ENCODE measurements around the gene SLC43A2.

Gene SLC43A2

DNA sequence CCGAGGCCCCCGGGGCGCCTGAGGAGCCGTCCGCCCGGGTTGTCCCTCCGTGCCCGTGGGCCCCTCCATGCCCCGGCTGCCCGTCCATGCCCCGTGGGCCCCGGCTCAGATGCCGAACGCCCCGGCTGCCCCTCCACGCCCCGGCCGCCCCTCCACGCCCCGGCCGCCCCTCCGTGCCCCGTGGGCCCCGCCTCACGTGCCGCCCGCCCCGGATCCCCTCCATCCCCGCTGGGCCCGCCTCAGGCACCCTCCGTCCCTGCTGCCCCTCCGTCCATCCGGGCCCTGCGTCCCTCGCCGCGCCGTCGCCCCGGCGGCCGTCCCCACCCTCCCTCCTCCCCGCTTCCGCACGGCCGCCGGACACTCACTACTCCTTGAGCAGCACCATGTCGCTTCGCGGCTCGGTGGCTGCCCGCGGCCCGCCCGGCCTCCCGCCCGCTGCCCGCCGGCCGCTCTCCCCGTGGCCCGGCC, 66.4 kb downstream of the SLC43A2 start:
- DNase-seq (ENCODE audit: low spot score), result no peak

DNA sequence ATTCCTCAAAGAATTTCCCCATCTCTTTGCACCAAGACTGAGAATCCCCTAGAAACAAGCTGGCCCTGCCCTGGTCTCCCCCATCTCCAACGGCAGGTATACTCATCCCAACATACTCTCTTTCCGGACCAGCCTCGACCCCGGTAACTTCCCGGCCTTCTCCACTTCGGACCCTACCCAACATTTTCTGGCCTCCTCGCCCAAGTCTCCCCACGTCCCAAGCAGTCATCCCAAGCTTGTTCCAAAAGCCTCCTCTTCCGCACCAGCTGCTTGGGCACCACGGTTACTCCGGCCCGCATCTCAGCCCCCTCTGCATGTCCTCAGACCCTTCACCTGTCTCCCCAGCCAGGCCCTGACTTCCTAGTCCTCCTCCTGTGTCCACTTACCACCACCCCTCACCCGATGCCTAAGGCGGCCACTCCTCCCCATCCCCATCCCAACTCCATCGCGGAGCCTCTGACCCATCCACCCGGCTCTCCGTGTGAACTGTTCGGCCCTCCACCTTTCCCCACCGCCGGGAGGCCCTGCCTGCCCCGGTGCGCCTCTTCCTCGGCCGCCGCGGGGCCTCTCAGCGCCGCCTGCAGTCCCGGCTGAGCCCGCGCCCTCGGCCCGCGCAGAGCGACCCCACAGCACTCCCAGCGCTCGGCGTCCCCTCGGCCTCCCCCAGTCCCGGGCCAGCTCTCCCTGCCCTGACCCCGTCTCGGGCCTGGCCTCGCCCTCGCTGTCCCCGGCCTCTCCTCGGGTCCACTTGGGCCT, 67.0 kb downstream of the SLC43A2 start:
- DNase-seq (ENCODE audit: low spot score), result no peak

DNA sequence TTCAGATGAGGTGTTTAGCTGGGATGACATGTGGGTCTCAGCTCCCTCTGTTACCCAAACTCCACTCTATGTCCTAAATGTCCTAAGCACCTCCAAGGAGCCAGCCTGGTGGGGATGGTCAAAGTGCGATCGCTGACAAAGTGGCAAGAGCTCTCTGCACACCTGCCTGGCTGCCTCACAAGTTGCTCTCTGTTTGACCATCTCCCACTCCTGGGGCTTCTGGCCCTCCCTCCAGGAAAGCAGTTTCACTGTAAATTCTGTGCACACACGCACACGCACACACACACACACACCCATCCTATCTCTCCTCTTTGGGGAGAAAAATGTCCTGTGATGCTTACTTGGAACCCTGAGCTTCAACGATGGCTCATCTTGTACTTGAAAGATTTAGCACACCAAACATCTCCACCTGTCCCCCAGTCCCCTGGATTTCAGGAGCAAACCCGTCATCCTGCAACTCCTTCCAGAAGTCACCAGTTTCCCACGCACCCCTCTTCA, 67.7 kb downstream of the SLC43A2 start:
- no peak for DNase-seq (ENCODE audit: low spot score)

DNA sequence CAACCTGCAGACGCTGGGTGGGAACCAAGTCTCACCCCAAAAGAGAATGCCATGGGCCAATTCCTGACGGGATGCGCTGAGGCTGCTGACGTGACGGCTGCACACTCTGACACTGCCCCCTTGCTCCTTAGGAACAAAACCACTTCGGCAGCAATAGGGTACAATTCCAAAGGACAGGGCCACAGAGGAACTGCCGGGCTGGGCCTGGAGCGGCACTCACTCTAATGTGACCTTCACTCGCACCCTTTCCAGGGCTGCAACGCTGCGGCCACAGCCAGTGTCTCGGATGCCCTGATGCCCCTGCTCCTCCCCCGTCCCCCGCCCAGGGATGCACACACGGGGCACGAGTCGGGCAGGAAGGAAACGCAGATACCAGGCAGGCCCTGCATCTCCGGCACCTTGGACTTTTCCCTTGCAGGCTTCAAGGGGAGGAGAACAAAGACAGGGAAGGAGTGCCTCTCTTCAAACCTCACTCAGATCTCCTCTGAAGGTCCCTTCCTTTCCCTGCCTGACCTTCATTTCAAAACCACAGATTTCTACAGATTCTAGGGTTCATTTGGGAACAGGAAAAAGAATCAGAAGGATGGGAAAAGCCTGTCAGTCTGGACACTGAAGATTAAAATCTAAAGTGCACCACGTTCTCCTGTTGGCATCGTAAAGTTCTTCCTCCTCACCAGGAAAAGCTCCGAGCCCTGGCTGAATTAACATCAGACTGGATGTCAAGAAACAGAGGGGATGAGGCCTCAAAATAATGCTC, 68.4 kb downstream of the SLC43A2 start:
- no peak for DNase-seq (ENCODE audit: low spot score)

DNA sequence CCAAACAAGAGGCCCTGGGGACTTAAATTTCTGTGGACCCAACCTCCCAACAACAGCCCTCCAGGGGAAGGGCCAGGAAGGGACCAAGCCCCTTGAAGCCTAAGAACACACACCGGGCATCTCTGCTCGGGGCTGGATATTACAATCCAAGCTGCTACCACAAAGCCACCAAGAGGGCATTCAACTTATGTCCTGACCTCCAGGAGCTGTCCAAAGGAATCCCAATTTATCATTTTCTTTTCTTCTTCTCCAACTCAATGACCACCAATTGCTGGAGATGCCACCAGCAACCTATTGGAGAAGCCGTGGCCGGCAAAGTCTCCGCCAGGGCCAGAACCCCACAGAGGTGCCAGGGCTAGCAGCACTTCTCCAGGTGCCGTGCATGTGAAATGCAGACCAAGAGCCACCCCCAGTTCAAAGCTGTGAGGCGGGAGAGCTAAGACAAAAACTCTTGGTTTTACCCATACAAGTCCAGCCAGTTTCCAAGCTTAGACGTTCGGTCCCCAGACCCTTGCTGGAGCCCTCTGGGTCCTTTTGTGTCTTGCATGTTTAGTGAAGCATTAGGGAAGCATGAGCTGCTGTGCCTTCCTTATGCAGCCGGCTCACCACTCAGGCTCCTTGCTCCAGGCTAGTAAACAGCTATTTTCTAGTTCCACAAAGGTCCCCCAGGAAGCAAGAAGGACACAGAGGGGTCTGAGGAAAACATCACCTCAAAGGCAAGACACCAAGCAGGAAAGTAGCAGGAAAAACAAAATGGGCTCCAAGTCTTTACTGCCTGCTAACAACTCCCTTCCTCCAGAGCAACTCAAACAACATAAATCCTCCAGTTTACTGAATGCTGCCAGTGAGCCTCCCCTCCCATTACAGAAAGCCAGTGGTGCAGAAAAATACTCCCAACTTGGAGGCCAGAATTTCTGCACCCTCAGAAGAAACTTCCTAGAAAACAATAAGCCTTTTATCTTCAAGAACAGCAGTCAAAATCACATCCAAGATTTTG, 69.3 kb downstream of the SLC43A2 start:
- DNase-seq (ENCODE audit: low spot score), result no peak

DNA sequence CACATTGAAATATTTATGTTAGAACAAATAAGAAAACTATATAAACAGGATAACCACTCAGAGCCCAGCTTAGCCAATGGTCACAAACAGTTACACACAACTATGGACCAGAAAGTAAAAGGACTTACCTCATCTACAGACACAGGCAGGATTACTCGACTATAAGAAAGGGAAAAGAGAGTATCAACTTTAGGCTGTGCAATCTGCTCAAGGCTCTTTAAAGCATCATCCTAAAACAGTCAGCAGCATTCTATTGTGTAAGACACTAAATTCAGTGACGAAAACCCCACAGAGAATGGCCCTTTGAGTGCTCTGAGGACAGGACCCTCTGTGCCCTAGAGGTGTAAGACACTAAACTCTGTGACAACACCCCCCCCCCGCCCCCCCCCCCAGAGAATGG, 70.2 kb downstream of the SLC43A2 start:
- DNase-seq (ENCODE audit: low spot score), result no peak

DNA sequence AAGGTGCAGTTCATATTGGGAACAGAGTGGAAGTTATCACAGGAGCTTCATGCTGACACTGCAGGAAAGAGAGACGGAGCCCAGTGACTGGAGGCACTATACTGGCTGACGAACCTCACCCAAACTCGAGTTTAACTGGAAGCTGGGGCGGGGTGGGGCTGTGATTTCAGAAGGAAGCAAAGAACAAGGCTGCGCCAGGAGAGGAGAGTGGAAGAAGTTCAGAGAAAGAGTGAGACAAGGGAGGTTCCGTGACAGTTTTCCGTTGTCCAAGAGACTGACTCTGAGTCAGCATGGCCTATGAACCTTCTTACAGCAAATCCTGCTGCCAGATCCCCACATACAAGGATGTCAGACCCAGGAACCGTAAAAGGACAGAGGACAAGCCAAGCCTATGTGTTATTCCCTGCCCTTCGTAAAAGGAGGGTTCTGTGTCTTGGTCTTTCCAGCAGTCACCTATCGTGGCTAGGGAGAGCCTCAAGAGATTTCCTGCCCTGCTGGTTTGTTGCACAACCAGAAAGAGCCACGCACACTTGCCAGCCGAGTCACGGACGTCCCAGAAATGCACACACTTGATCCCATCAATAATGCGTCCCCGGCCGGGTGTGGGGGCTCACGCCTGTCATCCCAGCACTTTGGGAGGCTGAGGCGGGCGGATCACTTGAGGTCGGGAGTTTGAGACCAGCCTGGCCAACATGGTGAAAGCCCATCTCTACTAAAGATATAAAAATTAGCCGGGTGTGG, 71.1 kb downstream of the SLC43A2 start:
- DNase-seq (ENCODE audit: low spot score), result no peak

DNA sequence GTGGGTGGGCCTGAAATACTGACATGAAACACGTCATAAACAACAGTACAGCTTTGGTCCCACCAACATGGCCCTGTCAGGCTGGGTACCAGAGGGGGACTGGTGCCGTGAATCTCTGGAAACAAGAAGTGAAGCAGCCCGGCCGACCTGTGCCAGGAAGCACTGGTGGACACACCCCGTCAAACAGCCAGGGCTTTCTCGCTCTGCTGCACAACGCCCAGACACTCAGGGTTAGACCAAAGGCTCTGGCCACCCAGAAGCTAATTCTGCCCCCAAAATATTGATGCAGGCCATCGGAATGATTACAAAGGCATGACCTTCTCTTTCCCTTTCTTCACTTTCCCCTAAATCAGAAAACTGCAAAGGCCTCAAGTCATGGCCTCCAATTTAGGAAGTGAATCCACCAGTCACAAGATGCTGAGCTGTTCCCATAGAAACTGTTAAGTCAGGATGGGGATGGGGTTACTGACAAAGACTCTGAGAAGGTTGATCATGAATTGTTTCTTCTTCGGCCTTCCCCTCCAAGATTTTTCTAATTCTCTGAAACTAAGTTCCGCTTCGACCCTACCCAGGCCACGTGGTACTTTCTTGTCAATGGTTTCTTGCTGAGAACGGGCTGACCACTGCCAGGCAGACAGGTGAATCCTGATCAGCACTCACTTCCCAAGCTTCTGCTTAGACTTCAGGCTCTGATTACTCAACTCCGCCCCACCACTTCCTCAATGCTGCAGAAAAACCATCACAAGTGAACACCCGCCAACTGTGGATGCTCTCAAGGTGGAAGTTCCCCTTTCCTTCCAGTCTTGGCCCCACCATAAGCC, 72.8 kb downstream of the SLC43A2 start:
- no peak for DNase-seq (ENCODE audit: low spot score)

DNA sequence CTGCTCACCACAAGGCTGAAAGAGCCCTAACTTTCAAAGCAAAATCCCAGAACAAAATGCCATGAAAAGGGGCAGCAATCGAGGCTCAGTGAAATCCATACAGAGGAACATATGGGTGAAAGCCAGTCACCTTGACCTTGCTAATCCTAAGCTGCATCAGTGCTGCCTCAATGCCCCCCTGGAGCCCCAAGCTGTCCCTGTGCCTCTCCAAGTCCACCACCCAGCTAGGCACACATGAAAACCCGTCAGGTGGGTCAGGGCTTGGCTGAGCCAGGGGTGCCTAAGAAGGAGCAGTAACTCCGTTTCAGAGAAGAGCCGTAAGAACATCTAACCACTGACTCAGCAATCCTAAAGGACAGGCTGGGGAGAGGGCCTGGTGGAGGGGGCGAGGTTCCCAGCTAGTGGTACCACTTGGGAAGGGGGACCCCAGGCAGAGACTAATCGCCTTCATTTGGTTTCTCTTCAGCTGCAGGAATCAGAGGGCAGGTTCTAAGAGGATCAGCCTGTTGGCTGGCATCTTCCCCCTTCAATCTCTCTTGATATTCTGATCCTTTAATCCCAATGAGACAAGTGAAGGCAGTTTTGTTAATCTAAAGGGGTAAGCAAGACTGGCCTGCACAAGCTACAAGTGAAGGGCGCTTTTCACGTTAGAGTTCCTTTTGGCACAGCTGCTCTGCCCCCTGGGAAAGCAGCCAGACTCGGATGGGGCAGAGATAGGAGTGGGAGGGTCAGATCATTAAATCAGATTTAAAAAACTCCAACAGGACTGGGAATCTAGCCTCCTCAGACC, 73.7 kb downstream of the SLC43A2 start:
- DNase-seq (ENCODE audit: low spot score), result no peak

DNA sequence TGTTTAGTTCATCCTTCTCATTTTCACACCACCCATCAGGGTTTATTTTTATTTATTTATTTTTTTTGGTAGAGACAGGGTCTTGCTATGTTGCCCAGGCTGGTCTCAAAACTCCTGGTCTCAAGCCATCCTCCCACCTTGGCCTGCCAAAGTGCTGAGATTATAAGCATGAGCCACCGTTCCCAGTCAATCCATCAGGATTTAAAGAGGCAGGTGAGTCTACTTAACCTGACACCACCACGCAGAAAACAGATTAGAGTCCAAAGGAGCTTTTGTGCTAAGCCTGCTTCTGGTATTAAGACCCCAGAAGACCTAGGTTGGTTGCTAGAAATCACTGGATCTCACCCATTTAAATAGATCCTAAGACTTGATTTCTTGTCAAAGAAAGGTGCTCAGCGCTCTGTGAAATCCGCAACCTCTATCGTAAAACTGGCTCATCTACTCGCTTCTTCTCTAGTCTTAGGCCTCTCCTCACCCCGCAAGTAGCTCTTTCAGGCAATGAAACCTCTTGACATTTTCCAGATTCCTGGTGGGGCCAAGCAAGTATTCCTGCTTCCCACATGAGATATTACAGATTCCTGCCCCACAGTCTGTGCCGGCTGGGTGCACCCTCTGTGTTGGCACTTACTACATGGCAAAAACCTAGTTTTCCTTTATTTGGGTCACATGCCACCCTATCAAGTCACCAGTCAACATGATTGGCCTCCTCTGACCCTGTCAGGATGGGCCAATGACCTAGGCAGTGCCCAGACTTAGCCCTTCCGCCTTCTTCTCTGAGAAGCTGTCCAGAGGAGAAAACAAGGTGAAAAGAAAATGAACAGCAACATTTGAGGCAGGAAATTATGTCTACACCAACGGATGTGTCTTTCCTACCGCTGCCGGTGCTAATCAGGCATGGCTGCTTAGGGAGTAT, 75.0 kb downstream of the SLC43A2 start:
- no peak for DNase-seq (ENCODE audit: low spot score)

DNA sequence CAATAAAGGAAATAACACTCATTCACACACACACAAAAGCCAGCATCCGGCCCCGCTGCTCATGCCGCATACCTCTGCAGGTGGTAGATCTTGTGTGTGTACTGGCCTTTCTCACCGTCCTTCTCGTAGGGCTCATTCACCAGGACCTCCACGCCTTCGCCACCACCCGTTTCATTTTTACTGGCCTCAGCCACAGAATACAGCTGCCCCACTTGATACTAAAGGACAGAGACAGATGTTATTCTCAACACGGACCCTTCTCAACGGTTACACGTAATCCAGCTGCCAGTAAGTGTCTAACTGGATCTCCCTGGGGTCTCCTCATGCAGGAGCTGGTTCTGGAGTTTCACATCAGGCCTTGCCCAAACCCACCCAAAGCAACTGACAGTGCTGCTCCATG, 75.7 kb downstream of the SLC43A2 start:
- DNase-seq (ENCODE audit: low spot score), result no peak

DNA sequence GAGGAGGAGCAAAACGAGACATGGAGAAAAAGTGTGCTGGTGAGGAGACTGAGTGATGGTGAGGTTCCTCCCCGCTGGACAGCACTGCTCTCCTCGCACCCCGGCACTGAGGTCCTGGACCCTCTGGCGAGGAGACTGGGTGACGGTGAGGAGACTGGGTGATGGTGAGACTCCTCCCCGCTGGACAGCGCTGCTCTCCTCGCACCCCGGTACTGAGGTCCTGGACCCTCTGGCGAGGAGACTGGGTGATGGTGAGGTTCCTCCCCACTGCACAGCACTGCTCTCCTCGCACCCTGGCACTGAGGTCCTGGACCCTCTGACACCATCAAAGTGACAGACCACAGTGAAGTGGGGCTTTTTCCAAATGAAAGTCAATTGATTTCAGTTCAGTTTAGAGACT, 76.9 kb downstream of the SLC43A2 start:
- DNase-seq (ENCODE audit: low spot score), result no peak

DNA sequence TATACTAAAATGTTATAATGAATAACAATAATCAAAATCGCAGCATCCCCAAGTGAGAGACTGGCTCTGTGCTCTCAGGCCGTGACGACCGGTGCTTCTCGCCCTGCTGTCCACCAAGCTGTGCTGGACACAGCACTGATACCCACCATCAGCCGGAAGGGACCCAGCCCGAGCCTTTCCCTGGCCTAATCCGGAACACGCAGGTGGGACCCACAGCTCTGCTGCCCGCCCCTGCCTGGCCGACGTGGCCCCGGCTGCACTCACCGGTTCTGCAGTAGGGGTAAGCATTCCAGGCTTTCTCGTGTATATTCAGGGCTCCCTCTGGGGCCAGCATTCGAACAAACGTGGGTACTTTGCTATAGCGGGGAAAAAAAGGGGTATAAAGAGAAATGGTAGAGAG, 80.6 kb downstream of the SLC43A2 start:
- no peak for DNase-seq (ENCODE audit: low spot score)

DNA sequence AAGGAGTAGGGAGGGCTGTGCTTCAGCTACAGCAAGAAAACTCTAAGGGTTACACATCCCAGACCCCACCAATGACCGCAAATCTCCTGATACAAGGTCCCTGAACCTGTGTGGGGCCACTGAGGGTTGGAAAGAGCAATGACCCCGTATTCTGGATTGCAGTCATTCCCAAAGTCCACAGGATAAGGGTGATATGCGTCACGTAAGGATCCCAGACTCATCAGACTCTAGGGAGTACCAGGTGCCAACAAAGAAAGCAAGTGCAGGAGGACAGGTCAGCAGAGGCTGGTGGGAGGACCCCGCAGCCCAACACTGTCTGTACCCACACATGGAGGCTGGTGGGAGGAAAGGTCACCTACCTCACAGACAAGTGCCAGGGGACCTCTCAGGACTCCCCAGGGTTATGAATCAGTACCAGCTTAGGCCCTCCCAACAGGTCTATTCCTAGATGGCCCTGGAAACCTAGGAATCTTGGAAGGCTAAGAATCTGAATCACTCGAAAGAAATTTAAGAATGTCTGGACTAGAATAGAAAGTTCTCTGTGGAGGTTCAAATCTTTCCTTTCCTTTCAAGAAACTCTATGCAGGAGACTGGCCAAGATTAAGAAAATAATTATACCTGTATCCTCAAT, 82.2 kb downstream of the SLC43A2 start:
- DNase-seq (ENCODE audit: low spot score), result no peak

DNA sequence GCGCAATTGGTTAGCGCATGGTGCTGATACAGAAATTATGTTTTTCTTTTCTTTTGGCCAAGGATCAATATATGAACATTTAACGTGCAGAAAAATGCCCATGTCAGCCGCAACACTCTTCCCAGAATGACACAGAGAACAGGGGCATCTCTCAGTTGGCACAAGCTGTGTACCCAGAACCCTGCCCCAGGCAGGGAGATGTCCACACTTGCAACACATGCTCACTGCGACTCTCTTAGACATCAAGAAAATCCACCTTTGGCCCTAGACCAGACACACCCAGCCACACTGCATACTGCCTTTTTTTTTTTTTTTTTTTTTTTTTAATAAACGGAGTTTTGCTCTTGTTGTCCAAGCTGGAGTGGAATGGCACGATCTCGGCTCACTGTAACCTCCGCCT, 83.0 kb downstream of the SLC43A2 start:
- DNase-seq (ENCODE audit: low spot score), result no peak

DNA sequence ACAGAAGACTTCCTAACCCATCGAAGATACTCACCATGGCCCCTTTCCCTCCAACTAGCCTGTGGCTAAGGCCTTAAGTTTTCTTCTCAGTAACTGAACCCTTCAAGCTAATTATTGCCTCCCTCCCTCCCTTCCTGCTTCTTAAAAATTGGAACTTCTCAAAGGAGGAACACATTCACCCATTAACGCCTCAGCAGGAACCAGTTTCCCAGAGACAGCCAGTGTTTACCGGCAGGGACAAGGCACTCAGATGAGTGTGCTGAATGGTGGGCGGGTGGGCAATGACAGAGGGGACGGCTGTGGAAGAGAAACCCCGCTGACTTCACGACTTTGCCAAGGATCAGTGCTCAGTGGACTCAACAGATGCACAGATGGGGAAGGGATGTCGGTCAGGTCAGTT, 86.3 kb downstream of the SLC43A2 start:
- no peak for DNase-seq (ENCODE audit: low spot score)

DNA sequence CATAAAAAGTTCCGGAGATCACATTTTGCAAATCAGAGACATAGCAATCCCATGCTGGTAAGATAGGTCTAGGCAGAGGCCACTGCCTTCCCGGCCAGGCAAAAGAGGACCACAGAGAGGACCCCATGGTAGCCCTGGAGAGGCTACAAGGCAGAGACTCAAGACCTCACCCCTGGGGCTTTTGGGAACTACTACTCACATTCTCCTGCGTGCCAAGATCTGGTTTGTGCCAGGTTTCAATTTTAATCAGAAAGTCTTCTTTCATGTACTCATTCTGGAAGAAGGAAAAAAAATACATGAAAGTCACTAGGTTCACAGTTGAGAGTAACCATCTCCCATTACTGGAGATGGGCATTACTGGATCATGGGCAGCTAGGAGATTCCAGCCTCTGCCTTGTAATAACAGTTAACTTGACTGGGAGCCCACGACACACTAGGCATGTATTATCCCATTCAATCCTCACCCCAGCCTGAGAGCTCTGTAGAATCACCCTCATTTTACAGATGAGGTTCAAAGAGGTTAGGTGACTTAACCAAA, 87.2 kb downstream of the SLC43A2 start:
- no peak for DNase-seq (ENCODE audit: low spot score)

DNA sequence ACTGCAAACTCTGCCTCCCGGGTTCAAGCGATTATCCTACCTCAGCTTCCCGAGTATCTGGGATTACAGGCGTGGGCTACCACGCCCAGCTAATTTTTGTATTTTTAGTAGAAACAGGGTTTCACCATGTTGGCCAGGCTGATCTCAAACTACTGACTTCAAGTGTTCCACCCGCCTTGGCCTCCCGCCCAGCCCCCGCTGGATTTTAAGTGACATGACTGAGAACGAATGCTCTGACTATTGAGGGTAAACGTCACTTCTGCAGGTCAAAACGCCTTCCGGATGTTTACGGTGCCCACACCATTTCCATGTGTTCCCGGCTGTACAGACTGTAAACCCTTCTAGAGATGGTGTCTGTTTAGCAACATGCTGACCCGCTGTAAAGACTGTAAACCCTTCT, 88.8 kb downstream of the SLC43A2 start:
- DNase-seq (ENCODE audit: low spot score), result no peak
